Measurements from ENCODE around the gene GULP1.

Gene GULP1

GRCh38 chr2:188628989-188629752, 337.5 kb downstream of the GULP1 start:
- H3K27me3 ChIP-seq (ENCODE audit: insufficient read depth, poor library complexity, severe bottlenecking): no peaks in the 10 kb centered on the region
- no peak overlapping the region for H3K4me3 ChIP-seq (replicated peaks; ENCODE audit: insufficient read depth, low read length)
- TF ChIP-seq GABPA (IDR thresholded peaks at IDR 0.05; ENCODE audit: low read depth) (no peak), REST (IDR thresholded peaks at IDR 0.05; ENCODE audit: insufficient replicate concordance, low read depth) (no peak), SPI1 (IDR thresholded peaks at IDR 0.05; ENCODE audit: borderline replicate concordance, low read depth) (no peak), CTCF (IDR thresholded peaks at IDR 0.05; ENCODE audit: insufficient read depth, low read length) (no peak), POLR2AphosphoS5 (IDR thresholded peaks at IDR 0.05; ENCODE audit: low read depth) (no peak)
- no peak for DNase-seq (ENCODE audit: low read depth in 1 of 2, low spot score in 1 of 2)
- H3K27ac ChIP-seq (replicated peaks): no peak overlapping the region

- Histone ChIP-seq H3K27ac (replicated peaks) (no peak overlapping the region), H3K27me3 (ENCODE audit: insufficient read depth, poor library complexity, severe bottlenecking) (no peaks in the 10 kb centered on the region), H3K4me3 (replicated peaks; ENCODE audit: insufficient read depth, low read length) (no peak overlapping the region)
- DNase-seq (ENCODE audit: low read depth in 1 of 2, low spot score in 1 of 2): no peak
- TF ChIP-seq GABPA (IDR thresholded peaks at IDR 0.05; ENCODE audit: low read depth): no peak
- no peak for TF ChIP-seq REST (IDR thresholded peaks at IDR 0.05; ENCODE audit: insufficient replicate concordance, low read depth)
- TF ChIP-seq POLR2AphosphoS5 (IDR thresholded peaks at IDR 0.05; ENCODE audit: low read depth): no peak
- TF ChIP-seq CTCF (IDR thresholded peaks at IDR 0.05; ENCODE audit: insufficient read depth, low read length): no peak
- no peak for TF ChIP-seq SPI1 (IDR thresholded peaks at IDR 0.05; ENCODE audit: borderline replicate concordance, low read depth)
Observed at GRCh38 chr2:188629753-188630527, 338.3 kb downstream of the GULP1 start.

GRCh38 chr2:188631037-188631809, 339.5 kb downstream of the GULP1 start:
- no peak for DNase-seq (ENCODE audit: low read depth in 1 of 2, low spot score in 1 of 2)
- no peak for TF ChIP-seq POLR2AphosphoS5 (IDR thresholded peaks at IDR 0.05; ENCODE audit: low read depth)
- TF ChIP-seq CTCF (IDR thresholded peaks at IDR 0.05; ENCODE audit: insufficient read depth, low read length): no peak
- TF ChIP-seq REST (IDR thresholded peaks at IDR 0.05; ENCODE audit: insufficient replicate concordance, low read depth): no peak
- TF ChIP-seq SPI1 (IDR thresholded peaks at IDR 0.05; ENCODE audit: borderline replicate concordance, low read depth): no peak
- no peak for TF ChIP-seq GABPA (IDR thresholded peaks at IDR 0.05; ENCODE audit: low read depth)
- no peaks in the 10 kb centered on the region for H3K27me3 ChIP-seq (ENCODE audit: insufficient read depth, poor library complexity, severe bottlenecking)
- H3K4me3 ChIP-seq (replicated peaks; ENCODE audit: insufficient read depth, low read length): no peak overlapping the region
- H3K27ac ChIP-seq (replicated peaks): no peak overlapping the region
